Measurements from ENCODE around the gene DCLRE1A.
"Not testable (repeated sequence)": the region's sequence is repeated elsewhere in the genome, so short reads cannot be mapped to it uniquely, and the experiment has no call there.

DCLRE1A gene

GRCh38 chr10:113842171-113842570 lies 11.7 kb downstream of the DCLRE1A start:
- Histone ChIP-seq H3K4me2 (no peak overlapping the region), H3K36me3 (ENCODE audit: insufficient read depth) (no peaks in the 10 kb centered on the region), H3K4me1 (ENCODE audit: low read depth, poor library complexity, severe bottlenecking) (no peaks in the 10 kb centered on the region), H4K20me1 (ENCODE audit: insufficient read depth) (no peaks in the 10 kb centered on the region), H3K4me3 (IDR thresholded peaks at IDR 0.05; ENCODE audit: insufficient read depth, low read depth, low read length) (no peak overlapping the region), H3K79me2 (ENCODE audit: insufficient read depth, low read depth) (no peaks in the 10 kb centered on the region), H3K27ac (no peak overlapping the region), H3K9ac (no peak overlapping the region), H3K27me3 (ENCODE audit: insufficient read depth, low read depth) (no peaks in the 10 kb centered on the region), H2AFZ (ENCODE audit: low read depth) (no peak overlapping the region)
- TF ChIP-seq, protein P1, sequence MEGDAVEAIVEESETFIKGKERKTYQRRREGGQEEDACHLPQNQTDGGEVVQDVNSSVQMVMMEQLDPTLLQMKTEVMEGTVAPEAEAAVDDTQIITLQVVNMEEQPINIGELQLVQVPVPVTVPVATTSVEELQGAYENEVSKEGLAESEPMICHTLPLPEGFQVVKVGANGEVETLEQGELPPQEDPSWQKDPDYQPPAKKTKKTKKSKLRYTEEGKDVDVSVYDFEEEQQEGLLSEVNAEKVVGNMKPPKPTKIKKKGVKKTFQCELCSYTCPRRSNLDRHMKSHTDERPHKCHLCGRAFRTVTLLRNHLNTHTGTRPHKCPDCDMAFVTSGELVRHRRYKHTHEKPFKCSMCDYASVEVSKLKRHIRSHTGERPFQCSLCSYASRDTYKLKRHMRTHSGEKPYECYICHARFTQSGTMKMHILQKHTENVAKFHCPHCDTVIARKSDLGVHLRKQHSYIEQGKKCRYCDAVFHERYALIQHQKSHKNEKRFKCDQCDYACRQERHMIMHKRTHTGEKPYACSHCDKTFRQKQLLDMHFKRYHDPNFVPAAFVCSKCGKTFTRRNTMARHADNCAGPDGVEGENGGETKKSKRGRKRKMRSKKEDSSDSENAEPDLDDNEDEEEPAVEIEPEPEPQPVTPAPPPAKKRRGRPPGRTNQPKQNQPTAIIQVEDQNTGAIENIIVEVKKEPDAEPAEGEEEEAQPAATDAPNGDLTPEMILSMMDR (conservative IDR thresholded peaks at IDR 0.05; ENCODE audit: low read depth, low read length) = no peak

DNA sequence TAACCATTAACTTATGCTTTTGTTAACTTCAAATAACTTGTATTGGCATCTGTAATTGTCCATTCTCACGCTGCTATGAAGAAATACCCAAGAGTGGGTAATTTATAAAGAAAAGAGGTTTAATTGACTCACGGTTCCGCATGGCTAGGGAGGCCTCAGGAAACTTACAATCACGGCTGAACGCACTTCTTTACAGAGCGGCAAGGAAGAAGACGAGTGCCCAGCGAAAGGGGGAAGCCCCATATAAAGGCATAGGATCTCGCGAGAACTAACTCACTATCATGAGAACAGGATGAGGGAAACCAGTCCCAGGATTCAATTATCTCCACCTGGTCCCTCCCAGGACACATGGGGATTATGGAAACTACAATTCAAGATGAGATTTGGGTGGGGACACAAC lies 25.3 kb downstream of the DCLRE1A start:
- H3K4me2 ChIP-seq; H3K27me3 ChIP-seq (ENCODE audit: insufficient read depth, low read depth); H3K79me2 ChIP-seq (ENCODE audit: insufficient read depth, low read depth): not testable (repeated sequence)

GRCh38 chr10:113825791-113826190 lies 28.1 kb downstream of the DCLRE1A start:
- no peak overlapping the region for H3K27ac ChIP-seq
- TF ChIP-seq, protein P1 (conservative IDR thresholded peaks at IDR 0.05; ENCODE audit: low read depth, low read length) = no peak

More for the DNA sequence above, 25.3 kb downstream of the DCLRE1A start:
- H4K20me1 ChIP-seq (ENCODE audit: insufficient read depth); H3K9ac ChIP-seq; H3K27ac ChIP-seq; H3K4me1 ChIP-seq (ENCODE audit: low read depth, poor library complexity, severe bottlenecking); H3K4me3 ChIP-seq (IDR thresholded peaks at IDR 0.05; ENCODE audit: insufficient read depth, low read depth, low read length); H3K36me3 ChIP-seq (ENCODE audit: insufficient read depth); H2AFZ ChIP-seq (ENCODE audit: low read depth): not testable (repeated sequence)

GRCh38 chr10:113823389-113823788 lies 30.5 kb downstream of the DCLRE1A start:
- Histone ChIP-seq H4K20me1 (ENCODE audit: insufficient read depth) (no peaks in the 10 kb centered on the region), H3K9ac (no peak overlapping the region), H3K27me3 (ENCODE audit: insufficient read depth, low read depth) (no peaks in the 10 kb centered on the region), H3K4me1 (ENCODE audit: low read depth, poor library complexity, severe bottlenecking) (no peaks in the 10 kb centered on the region), H3K27ac (no peak overlapping the region), H3K4me2 (no peak overlapping the region), H3K79me2 (ENCODE audit: insufficient read depth, low read depth) (no peaks in the 10 kb centered on the region), H3K4me3 (IDR thresholded peaks at IDR 0.05; ENCODE audit: insufficient read depth, low read depth, low read length) (no peak overlapping the region), H2AFZ (ENCODE audit: low read depth) (no peak overlapping the region), H3K36me3 (ENCODE audit: insufficient read depth) (no peaks in the 10 kb centered on the region)
- TF ChIP-seq, protein P1 (conservative IDR thresholded peaks at IDR 0.05; ENCODE audit: low read depth, low read length) = no peak

More at GRCh38 chr10:113825791-113826190, 28.1 kb downstream of the DCLRE1A start:
- Histone ChIP-seq H3K79me2 (ENCODE audit: insufficient read depth, low read depth) (no peaks in the 10 kb centered on the region), H3K36me3 (ENCODE audit: insufficient read depth) (no peaks in the 10 kb centered on the region), H3K27me3 (ENCODE audit: insufficient read depth, low read depth) (no peaks in the 10 kb centered on the region), H3K4me3 (IDR thresholded peaks at IDR 0.05; ENCODE audit: insufficient read depth, low read depth, low read length) (no peak overlapping the region), H3K4me1 (ENCODE audit: low read depth, poor library complexity, severe bottlenecking) (no peaks in the 10 kb centered on the region), H2AFZ (ENCODE audit: low read depth) (no peak overlapping the region), H3K9ac (no peak overlapping the region), H3K4me2 (no peak overlapping the region), H4K20me1 (ENCODE audit: insufficient read depth) (no peaks in the 10 kb centered on the region)

- Histone ChIP-seq H3K27me3 (ENCODE audit: insufficient read depth, low read depth) (no peaks in the 10 kb centered on the region), H3K27ac (no peak overlapping the region), H3K4me1 (ENCODE audit: low read depth, poor library complexity, severe bottlenecking) (no peaks in the 10 kb centered on the region), H3K4me2 (no peak overlapping the region), H3K79me2 (ENCODE audit: insufficient read depth, low read depth) (no peaks in the 10 kb centered on the region), H3K9ac (no peak overlapping the region), H2AFZ (ENCODE audit: low read depth) (no peak overlapping the region), H3K4me3 (IDR thresholded peaks at IDR 0.05; ENCODE audit: insufficient read depth, low read depth, low read length) (no peak overlapping the region), H3K36me3 (ENCODE audit: insufficient read depth) (no peaks in the 10 kb centered on the region), H4K20me1 (ENCODE audit: insufficient read depth) (no peaks in the 10 kb centered on the region)
- TF ChIP-seq, protein P1 (conservative IDR thresholded peaks at IDR 0.05; ENCODE audit: low read depth, low read length) = no peak
Measured at GRCh38 chr10:113822174-113822573, 31.7 kb downstream of the DCLRE1A start.

- H3K4me3 ChIP-seq (IDR thresholded peaks at IDR 0.05; ENCODE audit: insufficient read depth, low read depth, low read length); H3K79me2 ChIP-seq (ENCODE audit: insufficient read depth, low read depth); H3K27ac ChIP-seq; H4K20me1 ChIP-seq (ENCODE audit: insufficient read depth); H3K4me2 ChIP-seq; H3K27me3 ChIP-seq (ENCODE audit: insufficient read depth, low read depth); H3K4me1 ChIP-seq (ENCODE audit: low read depth, poor library complexity, severe bottlenecking); H3K36me3 ChIP-seq (ENCODE audit: insufficient read depth); H3K9ac ChIP-seq; H2AFZ ChIP-seq (ENCODE audit: low read depth): not testable (repeated sequence)
Measured at GRCh38 chr10:113821306-113821705, 32.6 kb downstream of the DCLRE1A start.

All from KMS-11 (cell line).